SW 1271 (cell line): ENCODE results near the gene SH3BP2.

Experiments
- DNase-seq, 2 experiments: peaks; one replicate each; lab custom pipeline; 2025; lab: John Stamatoyannopoulos, UW

The SH3BP2 gene

GRCh38 chr4:2790583-2791517 is 2.0 kb upstream of the SH3BP2 start:
- DNase-seq, result no peak

GRCh38 chr4:2791518-2792395 is 1.1 kb upstream of the SH3BP2 start:
- no peak for DNase-seq

- DNase-seq, result no peak
These were observed 532 bp upstream of the SH3BP2 start for GRCh38 chr4:2792396-2792710.

- no peak for DNase-seq
These were observed 951 bp downstream of the SH3BP2 start for GRCh38 chr4:2793586-2794485.

GRCh38 chr4:2794486-2795299 is 1.8 kb downstream of the SH3BP2 start:
- DNase-seq, result no peak

- no peak for DNase-seq
These were observed 2.5 kb downstream of the SH3BP2 start for GRCh38 chr4:2795300-2795892.

- peak in 1 of 2 experiments; percentile 11 for DNase-seq
These were observed 3.3 kb downstream of the SH3BP2 start for GRCh38 chr4:2795893-2796848.

- no peak for DNase-seq
These were observed 4.1 kb downstream of the SH3BP2 start for GRCh38 chr4:2796849-2797544.

GRCh38 chr4:2797545-2798305 is 4.8 kb downstream of the SH3BP2 start:
- DNase-seq, result no peak

- DNase-seq, result no peak
These were observed 5.7 kb downstream of the SH3BP2 start for GRCh38 chr4:2798399-2799223.

GRCh38 chr4:2799224-2799911 is 6.5 kb downstream of the SH3BP2 start:
- no peak for DNase-seq

GRCh38 chr4:2799971-2800690 is 7.2 kb downstream of the SH3BP2 start:
- no peak for DNase-seq

- no peak for DNase-seq
These were observed 8.1 kb downstream of the SH3BP2 start for GRCh38 chr4:2800691-2801596.

GRCh38 chr4:2802618-2803531 is 10.0 kb downstream of the SH3BP2 start:
- no peak for DNase-seq
